GM12864 (cell line): ENCODE measurements around the gene MRPL14.

Experiments used
- DNase-seq: peaks from one replicate; pipeline ENCODE4 v3.0.0-alpha.2; 2011; ENCODE audit warnings: low read depth
- H3K4me3 ChIP-seq: 2 replicates; pipeline ENCODE4 v1.5.1; 2011; ENCODE audit warnings: mild to moderate bottlenecking, low read depth, low read length, control low read depth
- CTCF ChIP-seq: IDR thresholded peaks from 2 replicates; pipeline ENCODE4 v1.5.1; 2011; ENCODE audit warnings: low read depth, mild to moderate bottlenecking, moderate library complexity, low read length, control low read depth, inconsistent platforms; ENCODE audit errors: missing control alignments

Gene MRPL14

GRCh38 chr6:44139351-44139743, 12.1 kb upstream of the MRPL14 start:
- no peak overlapping the region for H3K4me3 ChIP-seq
- no peak for DNase-seq
- TF ChIP-seq CTCF, result no peak

GRCh38 chr6:44138717-44139350, 11.6 kb upstream of the MRPL14 start:
- DNase-seq, result no peak
- TF ChIP-seq CTCF, result no peak
- no peak overlapping the region for H3K4me3 ChIP-seq

GRCh38 chr6:44135875-44136274, 8.6 kb upstream of the MRPL14 start:
- DNase-seq, result no peak
- no peak overlapping the region for H3K4me3 ChIP-seq
- TF ChIP-seq CTCF, result no peak

- no peak for DNase-seq
- no peak overlapping the region for H3K4me3 ChIP-seq
- TF ChIP-seq CTCF, result no peak
Measured at GRCh38 chr6:44135173-44135758, 8.0 kb upstream of the MRPL14 start.

- H3K4me3 ChIP-seq, result no peak overlapping the region
- no peak for DNase-seq
- no peak for TF ChIP-seq CTCF
Measured at GRCh38 chr6:44133981-44134711, 6.9 kb upstream of the MRPL14 start.

- H3K4me3 ChIP-seq, result no peak overlapping the region
- DNase-seq, result no peak
- TF ChIP-seq CTCF, result no peak
Measured at GRCh38 chr6:44133003-44133931, 6.0 kb upstream of the MRPL14 start.
